HepG2 (cell line): Measurements from ENCODE around the gene ACTN1. TPM values are rescaled to one million over a fixed set of nuclear protein-coding genes. Genes with fewer than 3 reads are reported as not detected.
A peak's percentile ranks its signal among the peaks of the same experiment; 100 is the strongest.

Experiments
- ATM ChIP-seq: fragments of 450-650 bp; IDR thresholded peaks from 2 replicates; pipeline ENCODE4 v1.7.1; 2017; ENCODE audit warnings: mild to moderate bottlenecking, borderline replicate concordance
- CBFB ChIP-seq: sonication (generic); formaldehyde crosslinking; IDR thresholded peaks from 2 replicates; pipeline ENCODE4 v1.4.0; 2020; ENCODE audit warnings: missing genetic modification reagents
- FOXA1 ChIP-seq, 2 experiments: fragments of 450-650 bp in 1 of 2; sonication (generic) in 1 of 2; formaldehyde crosslinking in 1 of 2; IDR thresholded peaks; 2 replicates each; pipeline versions ENCODE4 v1.4.0 to v1.6.1; 2016 to 2020; ENCODE audit warnings: missing genetic modification reagents in 1 of 2
- HNF1B ChIP-seq: sonication (generic); formaldehyde crosslinking; IDR thresholded peaks from 2 replicates; pipeline ENCODE4 v1.5.1; 2020; ENCODE audit warnings: mild to moderate bottlenecking, moderate library complexity, missing genetic modification reagents
- NCOA2 ChIP-seq: sonication (generic); formaldehyde crosslinking; IDR thresholded peaks from 2 replicates; pipeline ENCODE4 v1.8.0; 2022; ENCODE audit warnings: inconsistent platforms
- NCOR1 ChIP-seq: fragments of 200-600 bp; sonication (generic); IDR thresholded peaks from 2 replicates; pipeline ENCODE4 v1.7.0; 2017; ENCODE audit warnings: antibody characterized with exemption, low read length, borderline replicate concordance
- NFE2L2 ChIP-seq: fragments of 150-350 bp; IDR thresholded peaks from 2 replicates; pipeline ENCODE4 v1.6.1; 2014; ENCODE audit warnings: low read length
- PRPF4 ChIP-seq: fragments of 200-400 bp; formaldehyde crosslinking; IDR thresholded peaks from 2 replicates; pipeline ENCODE4 v1.6.1; 2016; ENCODE audit warnings: low read length, low read depth; ENCODE audit not compliant: poor library complexity, severe bottlenecking
- RBAK ChIP-seq: sonication (generic); formaldehyde crosslinking; IDR thresholded peaks from 2 replicates; pipeline ENCODE4 v1.5.1; 2020; ENCODE audit warnings: mild to moderate bottlenecking, missing genetic modification reagents
- RBM22 ChIP-seq: fragments of 200-400 bp; formaldehyde crosslinking; optimal IDR thresholded peaks from 2 replicates; pipeline ENCODE3; 2017; ENCODE audit warnings: mild to moderate bottlenecking, low read length, moderate library complexity
- SOX5 ChIP-seq: IDR thresholded peaks from 2 replicates; pipeline ENCODE4 v1.6.1; 2016; ENCODE audit warnings: borderline replicate concordance
- TARDBP ChIP-seq: sonication (generic); formaldehyde crosslinking; IDR thresholded peaks from 2 replicates; pipeline ENCODE4 v1.8.0; 2022; ENCODE audit warnings: mild to moderate bottlenecking, missing genetic modification reagents
- ZMYM3 ChIP-seq: sonication (generic); formaldehyde crosslinking; IDR thresholded peaks from 2 replicates; pipeline ENCODE4 v1.5.1; 2020; ENCODE audit warnings: mild to moderate bottlenecking, missing genetic modification reagents
- ZNF224 ChIP-seq: sonication (generic); formaldehyde crosslinking; IDR thresholded peaks from 2 replicates; pipeline ENCODE4 v1.5.0; 2020; ENCODE audit warnings: mild to moderate bottlenecking, missing genetic modification reagents
- ZNF598 ChIP-seq: sonication (generic); formaldehyde crosslinking; IDR thresholded peaks from 2 replicates; pipeline ENCODE4 v1.5.1; 2020; ENCODE audit warnings: mild to moderate bottlenecking, missing genetic modification reagents, borderline replicate concordance
- ZNF780A ChIP-seq: sonication (generic); formaldehyde crosslinking; IDR thresholded peaks from 2 replicates; pipeline ENCODE4 v1.8.0; 2022; ENCODE audit warnings: mild to moderate bottlenecking, missing genetic modification reagents, moderate library complexity
- ZNF792 ChIP-seq: IDR thresholded peaks from 2 replicates; pipeline ENCODE4 v1.6.1; 2016
- polyA plus RNA-seq, 8 experiments: library from polyadenylated mRNA; depleted of rRNA in 3 of 8; stranded (reverse) in 7 of 8; unstranded in 1 of 8; fragments of >200 nt; fragmentation: Illumina TruSeq in 4 of 8; extraction: Trizol in 4 of 8; gene quantifications; 2 replicates each; pipeline versions ENCODE4 v1.2.1 to v1.2.3, GENCODE V29; 2011 to 2016; ENCODE audit warnings: low read depth in 4 of 8, missing spikeins in 1 of 8, mixed read lengths in 1 of 8; ENCODE audit not compliant: insufficient read depth in 1 of 8
- total RNA-seq, 5 experiments: library from RNA; depleted of rRNA; stranded (reverse); fragments of >200 nt; fragmentation: Illumina TruSeq; extraction: Trizol; gene quantifications; 2 replicates each; pipeline ENCODE4 v1.2.3, GENCODE V29; 2016; ENCODE audit warnings: low read depth in 1 of 5
- TF ChIP-seq, protein P1 (sequence below): sonication (generic); formaldehyde crosslinking; IDR thresholded peaks from one replicate; pipeline ENCODE4 v1.5.1; 2020; ENCODE audit warnings: mild to moderate bottlenecking, missing genetic modification reagents; ENCODE audit errors: not compliant biosample characterization
- TF ChIP-seq, protein P2 (sequence below): sonication (generic); formaldehyde crosslinking; IDR thresholded peaks from 2 replicates; pipeline ENCODE4 v1.4.0; 2020; ENCODE audit warnings: missing genetic modification reagents

Gene ACTN1
- total and polyA plus RNA-seq, 2 of the 13 experiments (the other 11 are each of a cell fraction or from before 2014, with no cell fraction given): 58.6 to 162 TPM

GRCh38 chr14:68978172-68978911 is 760 bp downstream of the ACTN1 start (continued):
- TF ChIP-seq, protein P1, sequence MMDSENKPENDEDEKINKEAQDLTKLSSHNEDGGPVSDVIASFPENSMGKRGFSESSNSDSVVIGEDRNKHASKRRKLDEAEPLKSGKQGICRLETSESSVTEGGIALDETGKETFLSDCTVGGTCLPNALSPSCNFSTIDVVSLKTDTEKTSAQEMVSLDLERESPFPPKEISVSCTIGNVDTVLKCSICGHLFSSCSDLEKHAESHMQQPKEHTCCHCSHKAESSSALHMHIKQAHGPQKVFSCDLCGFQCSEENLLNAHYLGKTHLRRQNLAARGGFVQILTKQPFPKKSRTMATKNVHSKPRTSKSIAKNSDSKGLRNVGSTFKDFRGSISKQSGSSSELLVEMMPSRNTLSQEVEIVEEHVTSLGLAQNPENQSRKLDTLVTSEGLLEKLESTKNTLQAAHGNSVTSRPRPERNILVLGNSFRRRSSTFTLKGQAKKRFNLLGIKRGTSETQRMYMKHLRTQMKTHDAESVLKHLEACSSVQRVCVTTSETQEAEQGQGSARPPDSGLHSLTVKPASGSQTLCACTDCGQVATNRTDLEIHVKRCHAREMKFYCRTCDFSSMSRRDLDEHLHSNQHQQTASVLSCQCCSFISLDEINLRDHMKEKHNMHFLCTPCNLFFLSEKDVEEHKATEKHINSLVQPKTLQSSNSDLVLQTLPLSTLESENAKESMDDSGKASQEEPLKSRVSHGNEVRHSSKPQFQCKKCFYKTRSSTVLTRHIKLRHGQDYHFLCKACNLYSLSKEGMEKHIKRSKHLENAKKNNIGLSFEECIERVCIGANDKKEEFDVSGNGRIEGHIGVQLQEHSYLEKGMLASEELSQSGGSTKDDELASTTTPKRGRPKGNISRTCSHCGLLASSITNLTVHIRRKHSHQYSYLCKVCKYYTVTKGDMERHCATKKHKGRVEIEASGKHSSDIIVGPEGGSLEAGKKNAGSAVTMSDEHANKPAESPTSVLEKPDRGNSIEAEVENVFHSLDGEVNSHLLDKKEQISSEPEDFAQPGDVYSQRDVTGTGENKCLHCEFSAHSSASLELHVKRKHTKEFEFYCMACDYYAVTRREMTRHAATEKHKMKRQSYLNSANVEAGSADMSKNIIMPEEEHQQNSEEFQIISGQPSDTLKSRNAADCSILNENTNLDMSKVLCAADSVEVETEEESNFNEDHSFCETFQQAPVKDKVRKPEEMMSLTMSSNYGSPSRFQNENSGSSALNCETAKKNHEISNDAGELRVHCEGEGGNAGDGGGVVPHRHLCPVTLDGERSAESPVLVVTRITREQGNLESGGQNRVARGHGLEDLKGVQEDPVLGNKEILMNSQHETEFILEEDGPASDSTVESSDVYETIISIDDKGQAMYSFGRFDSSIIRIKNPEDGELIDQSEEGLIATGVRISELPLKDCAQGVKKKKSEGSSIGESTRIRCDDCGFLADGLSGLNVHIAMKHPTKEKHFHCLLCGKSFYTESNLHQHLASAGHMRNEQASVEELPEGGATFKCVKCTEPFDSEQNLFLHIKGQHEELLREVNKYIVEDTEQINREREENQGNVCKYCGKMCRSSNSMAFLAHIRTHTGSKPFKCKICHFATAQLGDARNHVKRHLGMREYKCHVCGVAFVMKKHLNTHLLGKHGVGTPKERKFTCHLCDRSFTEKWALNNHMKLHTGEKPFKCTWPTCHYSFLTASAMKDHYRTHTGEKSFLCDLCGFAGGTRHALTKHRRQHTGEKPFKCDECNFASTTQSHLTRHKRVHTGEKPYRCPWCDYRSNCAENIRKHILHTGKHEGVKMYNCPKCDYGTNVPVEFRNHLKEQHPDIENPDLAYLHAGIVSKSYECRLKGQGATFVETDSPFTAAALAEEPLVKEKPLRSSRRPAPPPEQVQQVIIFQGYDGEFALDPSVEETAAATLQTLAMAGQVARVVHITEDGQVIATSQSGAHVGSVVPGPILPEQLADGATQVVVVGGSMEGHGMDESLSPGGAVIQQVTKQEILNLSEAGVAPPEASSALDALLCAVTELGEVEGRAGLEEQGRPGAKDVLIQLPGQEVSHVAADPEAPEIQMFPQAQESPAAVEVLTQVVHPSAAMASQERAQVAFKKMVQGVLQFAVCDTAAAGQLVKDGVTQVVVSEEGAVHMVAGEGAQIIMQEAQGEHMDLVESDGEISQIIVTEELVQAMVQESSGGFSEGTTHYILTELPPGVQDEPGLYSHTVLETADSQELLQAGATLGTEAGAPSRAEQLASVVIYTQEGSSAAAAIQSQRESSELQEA: peak; percentile 55
- no peak for TF ChIP-seq ATM
- no peak for TF ChIP-seq PRPF4
- TF ChIP-seq FOXA1 (IDR thresholded peaks at IDR 0.05): no peak
- TF ChIP-seq FOXA1 (CRISPR knock-in tag; IDR thresholded peaks at IDR 0.05): no peak
- no peak for TF ChIP-seq SOX5 (CRISPR knock-in tag)
- TF ChIP-seq ZMYM3: no peak
- no peak; the same call in none of the 2 replicates for TF ChIP-seq TARDBP
- no peak for TF ChIP-seq CBFB (CRISPR knock-in tag)
- TF ChIP-seq, protein P2, sequence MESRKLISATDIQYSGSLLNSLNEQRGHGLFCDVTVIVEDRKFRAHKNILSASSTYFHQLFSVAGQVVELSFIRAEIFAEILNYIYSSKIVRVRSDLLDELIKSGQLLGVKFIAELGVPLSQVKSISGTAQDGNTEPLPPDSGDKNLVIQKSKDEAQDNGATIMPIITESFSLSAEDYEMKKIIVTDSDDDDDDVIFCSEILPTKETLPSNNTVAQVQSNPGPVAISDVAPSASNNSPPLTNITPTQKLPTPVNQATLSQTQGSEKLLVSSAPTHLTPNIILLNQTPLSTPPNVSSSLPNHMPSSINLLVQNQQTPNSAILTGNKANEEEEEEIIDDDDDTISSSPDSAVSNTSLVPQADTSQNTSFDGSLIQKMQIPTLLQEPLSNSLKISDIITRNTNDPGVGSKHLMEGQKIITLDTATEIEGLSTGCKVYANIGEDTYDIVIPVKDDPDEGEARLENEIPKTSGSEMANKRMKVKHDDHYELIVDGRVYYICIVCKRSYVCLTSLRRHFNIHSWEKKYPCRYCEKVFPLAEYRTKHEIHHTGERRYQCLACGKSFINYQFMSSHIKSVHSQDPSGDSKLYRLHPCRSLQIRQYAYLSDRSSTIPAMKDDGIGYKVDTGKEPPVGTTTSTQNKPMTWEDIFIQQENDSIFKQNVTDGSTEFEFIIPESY (CRISPR knock-in tag): no peak
- no peak for TF ChIP-seq NCOR1
- TF ChIP-seq NCOA2 (CRISPR knock-in tag): no peak
- peak; percentile 32 for TF ChIP-seq RBM22
- TF ChIP-seq ZNF780A: no peak
- TF ChIP-seq NFE2L2: no peak
- no peak; the same call in 1 of the 2 replicates for TF ChIP-seq ZNF598 (CRISPR knock-in tag)
- no peak for TF ChIP-seq RBAK (CRISPR knock-in tag)
- TF ChIP-seq ZNF224 (CRISPR knock-in tag): no peak
- no peak; the same call in 1 of the 2 replicates for TF ChIP-seq HNF1B
- peak; percentile 8; the same call in 1 of the 2 replicates for TF ChIP-seq ZNF792
